Fibroblast of villous mesenchyme (primary cell): ENCODE measurements around the gene ZNF639. TPM values are rescaled to one million over a fixed set of nuclear protein-coding genes. Genes with fewer than 3 reads are reported as not detected.

Experiments
- DNase-seq: peaks from one replicate; pipeline ENCODE4 v3.0.0-alpha.2; 2010; ENCODE audit warnings: low read depth
- H3K4me3 ChIP-seq: 2 replicates; pipeline ENCODE4 v1.5.1; 2011; ENCODE audit warnings: low read depth, mild to moderate bottlenecking, low read length
- total RNA-seq: library from RNA; depleted of rRNA; stranded (reverse); fragments of >200 nt; gene quantifications from 2 replicates; pipeline ENCODE4 v1.2.3, GENCODE V29; 2012
- TF ChIP-seq, protein P1 (sequence below): IDR thresholded peaks from 2 replicates; pipeline ENCODE4 v1.5.1; 2012; ENCODE audit warnings: low read depth, mild to moderate bottlenecking, low read length; ENCODE audit not compliant: insufficient read depth

Gene ZNF639
- total RNA-seq, 1 donor = 60.9 TPM

DNA sequence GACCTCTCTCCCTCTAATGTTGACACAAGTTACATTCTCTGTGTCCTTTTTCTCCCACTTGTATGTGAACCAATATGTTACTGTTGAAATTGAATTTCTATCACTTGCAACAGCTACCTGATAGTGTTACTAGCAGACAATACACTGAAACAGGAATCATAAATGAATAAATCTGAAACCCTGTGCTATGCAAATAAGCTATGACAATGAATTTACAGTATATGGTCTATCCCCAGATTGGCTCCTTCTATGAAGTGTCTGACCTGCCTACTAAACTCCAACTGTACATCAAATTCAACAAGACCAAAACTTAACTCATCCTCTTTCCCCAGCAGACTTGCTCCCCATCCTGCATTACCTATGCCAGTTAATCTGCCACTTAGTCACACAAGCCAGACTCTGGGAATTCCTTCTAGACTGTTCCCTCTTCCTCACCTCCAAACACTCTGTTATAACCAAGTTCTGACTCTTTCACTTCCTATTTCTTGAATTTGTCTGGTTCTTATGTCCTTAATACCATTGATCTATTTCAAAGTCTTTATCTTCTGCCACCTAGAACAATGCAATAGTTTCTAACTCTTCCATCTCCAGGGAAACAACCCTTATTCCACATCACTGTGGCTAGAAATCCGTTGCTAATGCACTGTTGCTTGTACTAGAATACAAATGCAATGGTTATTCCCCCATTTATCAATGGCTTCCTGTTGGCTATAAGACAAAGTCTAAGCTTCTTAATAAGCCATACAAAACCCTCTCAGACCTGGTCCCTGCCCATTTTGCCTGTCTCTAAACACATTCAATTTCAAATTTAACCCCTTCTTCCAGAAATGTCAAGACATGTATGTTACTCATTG lies 13.4 kb upstream of the ZNF639 start:
- H3K4me3 ChIP-seq = no peak overlapping the region
- TF ChIP-seq, protein P1, sequence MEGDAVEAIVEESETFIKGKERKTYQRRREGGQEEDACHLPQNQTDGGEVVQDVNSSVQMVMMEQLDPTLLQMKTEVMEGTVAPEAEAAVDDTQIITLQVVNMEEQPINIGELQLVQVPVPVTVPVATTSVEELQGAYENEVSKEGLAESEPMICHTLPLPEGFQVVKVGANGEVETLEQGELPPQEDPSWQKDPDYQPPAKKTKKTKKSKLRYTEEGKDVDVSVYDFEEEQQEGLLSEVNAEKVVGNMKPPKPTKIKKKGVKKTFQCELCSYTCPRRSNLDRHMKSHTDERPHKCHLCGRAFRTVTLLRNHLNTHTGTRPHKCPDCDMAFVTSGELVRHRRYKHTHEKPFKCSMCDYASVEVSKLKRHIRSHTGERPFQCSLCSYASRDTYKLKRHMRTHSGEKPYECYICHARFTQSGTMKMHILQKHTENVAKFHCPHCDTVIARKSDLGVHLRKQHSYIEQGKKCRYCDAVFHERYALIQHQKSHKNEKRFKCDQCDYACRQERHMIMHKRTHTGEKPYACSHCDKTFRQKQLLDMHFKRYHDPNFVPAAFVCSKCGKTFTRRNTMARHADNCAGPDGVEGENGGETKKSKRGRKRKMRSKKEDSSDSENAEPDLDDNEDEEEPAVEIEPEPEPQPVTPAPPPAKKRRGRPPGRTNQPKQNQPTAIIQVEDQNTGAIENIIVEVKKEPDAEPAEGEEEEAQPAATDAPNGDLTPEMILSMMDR = no peak
- no peak for DNase-seq

DNA sequence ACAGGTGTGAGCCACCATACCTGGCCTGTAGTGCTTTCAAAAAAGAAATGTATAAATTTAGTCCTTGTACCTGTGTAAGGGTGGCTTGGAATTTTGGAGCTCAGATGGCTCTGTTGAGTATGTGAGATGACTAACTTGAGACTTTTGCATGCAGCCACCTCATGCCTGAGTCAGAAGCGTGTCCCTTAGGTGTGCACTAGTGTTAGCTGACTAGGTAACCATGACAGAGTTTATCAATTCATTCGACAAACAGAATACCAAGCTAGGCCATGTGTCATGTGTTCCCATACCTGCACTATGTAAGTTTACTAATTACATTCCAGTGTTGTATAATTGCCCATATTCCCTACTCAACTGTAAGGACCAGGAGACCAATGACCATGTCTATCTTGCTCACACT lies 4.0 kb upstream of the ZNF639 start:
- DNase-seq = no peak
- TF ChIP-seq, protein P1 = no peak

DNA sequence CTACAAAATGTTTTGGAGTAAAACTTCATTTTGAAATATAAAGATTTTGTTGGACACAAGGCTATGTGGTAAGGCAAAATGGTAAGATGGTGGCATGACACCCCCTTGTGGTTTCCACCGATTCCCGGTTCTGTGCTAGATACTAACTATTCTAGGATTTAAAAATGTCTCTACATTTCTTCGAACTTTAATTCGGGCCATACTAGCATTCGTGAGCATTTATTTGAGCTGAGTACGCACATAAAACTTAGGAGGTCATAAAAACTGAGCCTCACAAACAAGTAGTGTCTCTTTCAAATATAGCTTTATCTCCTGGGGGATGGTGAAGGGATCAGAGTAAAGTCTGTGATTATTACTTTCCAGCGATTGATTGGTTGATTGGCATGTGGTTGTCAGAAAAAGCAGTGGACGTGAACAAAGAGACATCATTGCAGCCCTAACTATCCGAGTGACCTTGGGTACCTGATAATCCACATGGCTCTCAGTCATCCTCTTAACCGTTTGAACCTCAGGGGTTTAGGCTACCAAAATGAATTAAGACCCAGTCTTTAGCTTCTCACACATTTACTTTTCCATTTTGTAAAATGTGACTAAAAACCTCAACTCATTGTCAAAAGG lies 1.1 kb upstream of the ZNF639 start:
- H3K4me3 ChIP-seq = peak overlapping the region; percentile 92
- peak; percentile 69 for DNase-seq
- TF ChIP-seq, protein P1 = peak; percentile 57

More for the DNA sequence above, 4.0 kb upstream of the ZNF639 start:
- H3K4me3 ChIP-seq = no peak overlapping the region

DNA sequence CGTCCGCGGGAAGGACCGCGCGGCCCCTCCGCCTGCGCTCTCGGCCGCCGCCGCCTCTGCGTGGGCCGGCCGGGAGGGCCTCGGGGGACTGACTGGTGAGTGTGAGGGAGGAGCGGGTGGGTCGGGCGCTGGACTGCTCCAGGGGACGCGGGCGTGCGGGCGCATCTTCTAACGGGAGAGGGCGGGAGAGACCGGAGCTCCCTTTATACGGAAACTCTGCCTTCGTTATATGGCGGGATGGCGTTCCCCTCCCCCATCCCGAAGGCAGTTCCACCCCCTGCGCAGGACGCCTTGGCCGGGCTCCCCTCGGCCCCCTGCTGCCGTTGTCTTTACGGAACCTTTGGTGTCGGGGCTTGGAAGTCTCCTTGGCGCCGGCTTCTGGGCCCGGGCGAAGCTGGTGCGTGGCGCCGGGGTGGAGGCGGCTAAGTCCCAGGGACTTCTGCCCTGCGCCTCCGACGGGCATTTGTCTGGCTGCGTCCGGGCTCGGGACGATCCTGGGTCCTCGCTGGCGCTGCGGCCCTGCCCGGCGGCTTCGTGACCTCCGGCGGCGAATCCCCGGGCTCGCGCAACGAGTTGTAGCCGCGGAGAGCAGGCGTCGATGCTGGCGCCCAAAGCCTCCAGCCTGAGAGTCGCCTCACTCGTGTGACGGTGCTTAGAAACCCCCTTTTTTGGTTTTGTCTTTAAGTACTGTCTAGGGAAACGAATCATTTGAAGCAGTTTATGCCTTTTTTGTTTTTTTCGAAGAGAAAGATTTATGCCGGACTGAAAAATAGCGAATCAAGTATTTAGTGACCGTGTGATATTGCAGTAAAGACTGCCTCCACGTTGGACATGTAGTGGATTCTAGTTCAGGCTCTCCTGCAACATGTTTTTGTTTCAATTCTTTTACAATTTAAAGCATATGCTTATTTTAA lies 623 bp downstream of the ZNF639 start:
- TF ChIP-seq, protein P1 = no peak
- peak; percentile 73 for DNase-seq

DNA sequence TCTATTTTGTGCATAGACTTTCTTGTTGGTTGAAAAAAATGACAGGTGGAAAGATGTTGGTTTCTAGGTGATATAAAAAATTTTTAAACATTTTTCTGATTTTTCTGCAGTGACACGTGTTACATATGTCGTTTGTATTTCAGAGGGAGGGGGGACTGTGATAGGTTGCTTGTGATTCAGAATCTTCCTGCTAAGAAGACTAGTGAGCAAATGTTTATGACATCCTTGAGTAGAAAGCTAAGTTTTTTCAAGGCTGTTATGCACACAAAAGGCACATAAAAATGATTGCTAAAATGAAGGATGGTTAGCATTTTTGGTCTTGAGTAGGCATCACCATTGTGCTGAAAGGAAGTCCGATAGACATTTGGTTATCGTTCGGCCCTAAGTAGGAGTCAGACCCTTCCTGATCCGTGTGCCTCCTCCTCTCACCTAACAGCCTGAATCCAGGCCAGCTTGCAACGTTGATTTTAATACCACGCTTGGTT lies 1.5 kb downstream of the ZNF639 start:
- peak overlapping the region; percentile 92 for H3K4me3 ChIP-seq
- DNase-seq = peak; percentile 39
- TF ChIP-seq, protein P1 = no peak

More for the DNA sequence above, 623 bp downstream of the ZNF639 start:
- peak overlapping the region; percentile 92 for H3K4me3 ChIP-seq

DNA sequence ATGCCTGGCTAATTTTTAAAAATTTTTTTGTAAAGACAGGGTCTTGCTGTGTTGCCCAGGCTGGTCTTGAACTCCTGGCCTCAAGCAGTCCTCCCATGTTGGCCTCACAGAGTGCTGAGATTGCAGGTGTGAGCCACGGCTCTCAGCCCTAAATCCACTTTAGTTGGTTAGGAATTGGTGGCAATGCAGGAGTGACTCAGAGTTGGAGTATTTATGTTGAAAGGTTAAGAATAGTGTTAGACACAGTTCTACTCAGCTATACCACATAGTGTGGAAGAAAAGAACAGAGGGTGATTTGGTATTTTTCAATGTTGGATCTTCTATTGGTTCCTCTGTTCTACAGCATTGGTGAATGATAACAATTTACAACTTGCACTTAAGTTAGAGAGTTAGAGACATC lies 7.6 kb downstream of the ZNF639 start:
- no peak overlapping the region for H3K4me3 ChIP-seq
- TF ChIP-seq, protein P1 = no peak
- no peak for DNase-seq
